HepG2 (cell line): ENCODE data around the gene PGAP1. TPM values are rescaled to one million over a fixed set of nuclear protein-coding genes. Genes with fewer than 3 reads are reported as not detected.
A peak's percentile ranks its signal among the peaks of the same experiment; 100 is the strongest.

Experiments
- ATAC-seq: fragments of 200-7000 bp; cut with Tn5 transposase; 3 replicates; pipeline ENCODE4 v1.9.1; 2020; ENCODE audit warnings: mild to moderate bottlenecking, moderate library complexity
- BruUV-seq: library from RNA; stranded (reverse); fragments of 400-500 nt; replicated peaks from 2 replicates; lab custom pipeline; 2021; lab: Mats Ljungman, UMichigan
- CTCF ChIA-PET: fragments of 300-600 bp; formaldehyde crosslinking; extraction: SDS; loops from one replicate; lab custom pipeline; 2021; ENCODE audit warnings: low total read pairs, inconsistent platforms, low intra/inter-chr PET ratio; lab: Yijun Ruan, JAX
- POLR2A ChIA-PET: fragments of 350-600 bp; sonication (Branson Sonifier 250); formaldehyde crosslinking; loops from one replicate; lab custom pipeline; 2020; ENCODE audit warnings: antibody characterized with exemption, inconsistent platforms; lab: Yijun Ruan, JAX
- DNase-seq: peaks from one replicate; pipeline ENCODE4 v3.0.0-alpha.2; 2015; ENCODE audit warnings: low spot score
- FAIRE-seq: peaks from 3 replicates; lab custom pipeline; 2011; peaks lifted over from hg19 to GRCh38; lab: Jason Lieb, UNC
- H2AFZ ChIP-seq: one replicate; pipeline ENCODE4 v1.6.1; 2011; ENCODE audit warnings: low read length, inconsistent platforms
- H3K27ac ChIP-seq: fragments of 300-600 bp; 3 replicates; pipeline ENCODE4 v1.8.0; 2011; ENCODE audit warnings: mixed run types, mild to moderate bottlenecking, mixed read lengths, low read length, inconsistent platforms; ENCODE audit not compliant: insufficient read depth; ENCODE audit errors: extremely low read length
- H3K27me3 ChIP-seq, 2 experiments: fragments of 200-600 bp in 1 of 2; 2 replicates in 1 of 2; 3 replicates in 1 of 2; pipeline versions ENCODE4 v1.6.0 to v1.8.0; 2011; ENCODE audit warnings: low read length in 2 of 2, mild to moderate bottlenecking in 2 of 2, moderate library complexity in 2 of 2, inconsistent platforms in 1 of 2; ENCODE audit not compliant: insufficient read depth in 2 of 2, control insufficient read depth in 1 of 2
- H3K36me3 ChIP-seq, 2 experiments: fragments of 200-600 bp in 1 of 2; replicated peaks in 1 of 2; 2 replicates in 1 of 2; 3 replicates in 1 of 2; pipeline versions ENCODE4 v1.5.1 to v1.8.0; 2011; ENCODE audit warnings: low read length in 2 of 2, inconsistent platforms in 1 of 2; ENCODE audit not compliant: insufficient read depth in 2 of 2, control insufficient read depth in 1 of 2
- H3K4me1 ChIP-seq: 2 replicates; pipeline ENCODE4 v1.5.1; 2012; ENCODE audit warnings: low read length, inconsistent platforms; ENCODE audit not compliant: insufficient read depth
- H3K4me2 ChIP-seq: 2 replicates; pipeline ENCODE4 v1.6.0; 2011; ENCODE audit warnings: low read depth, low read length, inconsistent platforms
- H3K4me3 ChIP-seq, 3 experiments: fragments of 200-600 bp in 1 of 3; sonication (generic), shearing (Covaris generic) in 1 of 3; replicated peaks in 1 of 3; 2 replicates each; pipeline ENCODE4 v1.5.1; 2011 to 2016; ENCODE audit warnings: low read length in 3 of 3, inconsistent platforms in 2 of 3, low read depth in 2 of 3, mild to moderate bottlenecking in 2 of 3, control low read depth in 1 of 3, mixed read lengths in 1 of 3; ENCODE audit not compliant: insufficient read depth in 1 of 3
- H3K79me2 ChIP-seq: one replicate; pipeline ENCODE4 v1.6.1; 2011; ENCODE audit warnings: low read length, inconsistent platforms; ENCODE audit not compliant: insufficient read depth
- H3K9ac ChIP-seq: 2 replicates; pipeline ENCODE4 v1.6.0; 2011; ENCODE audit warnings: mild to moderate bottlenecking, low read depth, low read length, inconsistent platforms; ENCODE audit not compliant: insufficient read depth
- H3K9me3 ChIP-seq: 2 replicates; pipeline ENCODE4 v1.5.1; 2012; ENCODE audit warnings: mild to moderate bottlenecking, low read length
- H4K20me1 ChIP-seq: 2 replicates; pipeline ENCODE4 v1.6.0; 2011; ENCODE audit warnings: inconsistent platforms, mild to moderate bottlenecking, low read length, moderate library complexity; ENCODE audit not compliant: insufficient read depth
- MATR3 ChIP-seq: sonication (generic); formaldehyde crosslinking; IDR thresholded peaks from 2 replicates; pipeline ENCODE4 v1.4.0; 2020; ENCODE audit warnings: missing genetic modification reagents
- RFXANK ChIP-seq: IDR thresholded peaks from 2 replicates; pipeline ENCODE4 v1.6.1; 2016
- SMYD3 ChIP-seq: sonication (generic); formaldehyde crosslinking; IDR thresholded peaks from 2 replicates; pipeline ENCODE4 v1.8.1; 2023; ENCODE audit warnings: mild to moderate bottlenecking, missing genetic modification reagents
- SNRNP70 ChIP-seq: fragments of 200-400 bp; formaldehyde crosslinking; IDR thresholded peaks from 2 replicates; pipeline ENCODE4 v1.6.1; 2017; ENCODE audit warnings: mild to moderate bottlenecking, low read depth, low read length, moderate library complexity
- TAF15 ChIP-seq: fragments of 200-400 bp; formaldehyde crosslinking; IDR thresholded peaks from one replicate; pipeline ENCODE4 v1.6.1; 2018; ENCODE audit warnings: mild to moderate bottlenecking, low read depth, low read length; ENCODE audit not compliant: poor library complexity, severe bottlenecking
- ZC3H4 ChIP-seq: sonication (generic); formaldehyde crosslinking; IDR thresholded peaks from 2 replicates; pipeline ENCODE4 v1.4.0; 2020; ENCODE audit warnings: missing genetic modification reagents, borderline replicate concordance
- ZFP37 ChIP-seq: sonication (generic); formaldehyde crosslinking; IDR thresholded peaks from 2 replicates; pipeline ENCODE4 v1.4.0; 2020; ENCODE audit warnings: missing genetic modification reagents, borderline replicate concordance
- ZKSCAN1 ChIP-seq: fragments of 150-350 bp; IDR thresholded peaks from 2 replicates; pipeline ENCODE4 v1.6.1; 2014; ENCODE audit warnings: low read length
- ZNF589 ChIP-seq: sonication (generic); formaldehyde crosslinking; conservative IDR thresholded peaks from 2 replicates; pipeline ENCODE4 v1.8.0; 2022; ENCODE audit warnings: mild to moderate bottlenecking, moderate library complexity, missing genetic modification reagents
- ZNF75D ChIP-seq: sonication (generic); formaldehyde crosslinking; IDR thresholded peaks from 2 replicates; pipeline ENCODE4 v1.8.1; 2023; ENCODE audit warnings: missing genetic modification reagents, mild to moderate bottlenecking, borderline replicate concordance
- ZNF788 ChIP-seq: sonication (generic); formaldehyde crosslinking; IDR thresholded peaks from 2 replicates; pipeline ENCODE4 v1.5.0; 2020; ENCODE audit warnings: mild to moderate bottlenecking, missing genetic modification reagents, borderline replicate concordance
- WGBS: methylation state at CpG from one replicate; pipeline ENCODE4 v1.1.6; 2017; ENCODE audit warnings: low lambda C conversion rate; 5-methylcytosine and 5-hydroxymethylcytosine counted together
- in situ Hi-C: cut with HindIII; loops from 2 replicates; pipeline ENCODE4 v1.10.0; 2017; ENCODE audit warnings: low pct_unique_long_range_greater_than_20kb; ENCODE audit not compliant: extremely low pct_ligation_motif_present
- intact Hi-C: fragments of 100-400 bp; cut with micrococcal nuclease; formaldehyde crosslinking; loops from one replicate; pipeline ENCODE4 v1.10.0; 2022; ENCODE audit not compliant: unreplicated experiment
- polyA plus RNA-seq, 8 experiments: library from polyadenylated mRNA; depleted of rRNA in 3 of 8; stranded (reverse) in 7 of 8; unstranded in 1 of 8; fragments of >200 nt; fragmentation: Illumina TruSeq in 4 of 8; extraction: Trizol in 4 of 8; gene quantifications; 2 replicates each; pipeline versions ENCODE4 v1.2.1 to v1.2.3, GENCODE V29; 2011 to 2016; ENCODE audit warnings: low read depth in 4 of 8, missing spikeins in 1 of 8, mixed read lengths in 1 of 8; ENCODE audit not compliant: insufficient read depth in 1 of 8
- total RNA-seq, 5 experiments: library from RNA; depleted of rRNA; stranded (reverse); fragments of >200 nt; fragmentation: Illumina TruSeq; extraction: Trizol; gene quantifications; 2 replicates each; pipeline ENCODE4 v1.2.3, GENCODE V29; 2016; ENCODE audit warnings: low read depth in 1 of 5
- TF ChIP-seq, protein P1 (sequence below): sonication (generic); formaldehyde crosslinking; IDR thresholded peaks from 2 replicates; pipeline ENCODE4 v1.8.1; 2023; ENCODE audit warnings: missing genetic modification reagents, inconsistent platforms, borderline replicate concordance
- TF ChIP-seq, protein P2 (sequence below): sonication (generic); formaldehyde crosslinking; IDR thresholded peaks from 2 replicates; pipeline ENCODE4 v1.5.1; 2020; ENCODE audit warnings: mild to moderate bottlenecking, missing genetic modification reagents, moderate library complexity

Gene PGAP1
- total and polyA plus RNA-seq, 2 of the 13 experiments (the other 11 are each of a cell fraction or from before 2014, with no cell fraction given): 4.1 to 6.4 TPM

DNA sequence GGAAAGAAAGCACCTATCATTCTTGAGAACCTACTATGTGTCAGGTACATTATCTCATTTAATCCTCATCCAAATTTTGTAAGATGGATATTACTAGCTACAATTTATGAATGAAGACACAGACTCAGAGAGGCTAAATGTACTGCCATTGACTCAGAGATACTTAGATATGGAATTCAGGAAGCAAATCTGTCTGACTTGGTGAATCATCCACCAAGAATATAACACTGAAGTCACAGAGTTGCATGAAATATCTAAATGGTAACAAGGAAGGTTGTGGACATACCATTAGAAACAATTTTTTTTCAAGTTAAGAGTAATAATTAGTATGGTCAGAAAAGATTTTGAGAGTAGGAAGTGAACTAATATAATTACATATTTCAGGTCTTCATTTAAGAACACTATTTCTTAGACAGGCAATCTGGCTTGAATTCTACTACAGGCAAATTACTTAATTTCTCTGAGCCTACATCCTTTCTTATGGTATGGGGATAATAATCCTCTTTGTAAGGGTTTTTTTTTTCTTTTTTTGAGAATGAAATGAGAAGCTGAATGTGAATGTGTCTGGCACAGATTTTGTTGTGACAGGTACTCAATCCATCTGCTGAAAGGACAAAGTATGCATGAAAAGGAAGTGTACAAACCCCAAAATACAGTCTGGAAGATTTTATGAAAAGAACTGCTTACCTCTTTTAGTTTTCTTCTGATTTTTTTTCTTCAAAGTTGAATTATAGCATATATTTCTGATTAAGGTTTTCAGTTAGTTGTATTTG is 102.6 kb downstream of the PGAP1 start:
- Histone ChIP-seq H3K9ac (no peak overlapping the region), H3K27ac (no peak overlapping the region), H4K20me1 (no peaks in the 10 kb centered on the region), H3K9me3 (peaks cover 6% of the 10 kb centered on the region; the same call in 1 of the 2 replicates), H2AFZ (no peak overlapping the region), H3K4me1 (peaks cover 13% of the 10 kb centered on the region), H3K27me3 (0 out of 5 replicates have a peak, but pooled peaks cover 0 to 3% of the 10 kb centered on the region in 2 experiments), H3K4me2 (no peak overlapping the region), H3K4me3 (no peak overlapping the region), H3K79me2 (no peaks in the 10 kb centered on the region), H3K36me3 (no peaks in the 10 kb centered on the region)
- intact Hi-C loops: no loop called here
- POLR2A ChIA-PET: interaction anchor here (1.2 kb wide), 1 partner anchor 25 kb away, joined by 3 read pairs; the partner anchor contains the start of gene GTF3C3
- CTCF ChIA-PET: no interaction called here
- no peak for ATAC-seq
- TF ChIP-seq ZKSCAN1: peak; percentile 68; the same call in 1 of the 2 replicates
- TF ChIP-seq, protein P1, sequence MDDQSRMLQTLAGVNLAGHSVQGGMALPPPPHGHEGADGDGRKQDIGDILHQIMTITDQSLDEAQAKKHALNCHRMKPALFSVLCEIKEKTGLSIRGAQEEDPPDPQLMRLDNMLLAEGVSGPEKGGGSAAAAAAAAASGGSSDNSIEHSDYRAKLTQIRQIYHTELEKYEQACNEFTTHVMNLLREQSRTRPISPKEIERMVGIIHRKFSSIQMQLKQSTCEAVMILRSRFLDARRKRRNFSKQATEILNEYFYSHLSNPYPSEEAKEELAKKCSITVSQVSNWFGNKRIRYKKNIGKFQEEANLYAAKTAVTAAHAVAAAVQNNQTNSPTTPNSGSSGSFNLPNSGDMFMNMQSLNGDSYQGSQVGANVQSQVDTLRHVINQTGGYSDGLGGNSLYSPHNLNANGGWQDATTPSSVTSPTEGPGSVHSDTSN (CRISPR knock-in tag): no peak
- no TSS peak for BruUV-seq
- in situ Hi-C loops: no loop called here
- no peak for FAIRE-seq
- DNase-seq: no peak

- WGBS: 4% methylated on average over 1 of the region's 1 CpG
- DNase-seq: no peak
- no peak for FAIRE-seq
- ChIA-PET POLR2A (no interaction called here), CTCF (no interaction called here)
- Histone ChIP-seq H3K4me2 (no peak overlapping the region), H3K9ac (no peak overlapping the region), H3K9me3 (peaks cover 12% of the 10 kb centered on the region), H2AFZ (no peak overlapping the region), H3K27me3 (peaks cover 0 to 4% of the 10 kb centered on the region in 2 experiments; a peak in 1 of 5 replicates), H3K4me1 (no peaks in the 10 kb centered on the region), H3K27ac (no peak overlapping the region), H3K4me3 (no peak overlapping the region), H3K79me2 (no peaks in the 10 kb centered on the region), H3K36me3 (no peaks in the 10 kb centered on the region), H4K20me1 (no peaks in the 10 kb centered on the region)
- intact Hi-C loops (no loop called here), in situ Hi-C loops (no loop called here)
- ATAC-seq: no peak
- no TSS peak for BruUV-seq
- TF ChIP-seq ZNF75D (no peak), ZNF589 (no peak), SNRNP70 (no peak), ZFP37 (CRISPR knock-in tag) (no peak), RFXANK (CRISPR knock-in tag) (no peak), ZC3H4 (CRISPR knock-in tag) (no peak), SMYD3 (no peak), ZNF788 (CRISPR knock-in tag) (no peak), TAF15 (no peak), MATR3 (CRISPR knock-in tag) (no peak)
- TF ChIP-seq, protein P2, sequence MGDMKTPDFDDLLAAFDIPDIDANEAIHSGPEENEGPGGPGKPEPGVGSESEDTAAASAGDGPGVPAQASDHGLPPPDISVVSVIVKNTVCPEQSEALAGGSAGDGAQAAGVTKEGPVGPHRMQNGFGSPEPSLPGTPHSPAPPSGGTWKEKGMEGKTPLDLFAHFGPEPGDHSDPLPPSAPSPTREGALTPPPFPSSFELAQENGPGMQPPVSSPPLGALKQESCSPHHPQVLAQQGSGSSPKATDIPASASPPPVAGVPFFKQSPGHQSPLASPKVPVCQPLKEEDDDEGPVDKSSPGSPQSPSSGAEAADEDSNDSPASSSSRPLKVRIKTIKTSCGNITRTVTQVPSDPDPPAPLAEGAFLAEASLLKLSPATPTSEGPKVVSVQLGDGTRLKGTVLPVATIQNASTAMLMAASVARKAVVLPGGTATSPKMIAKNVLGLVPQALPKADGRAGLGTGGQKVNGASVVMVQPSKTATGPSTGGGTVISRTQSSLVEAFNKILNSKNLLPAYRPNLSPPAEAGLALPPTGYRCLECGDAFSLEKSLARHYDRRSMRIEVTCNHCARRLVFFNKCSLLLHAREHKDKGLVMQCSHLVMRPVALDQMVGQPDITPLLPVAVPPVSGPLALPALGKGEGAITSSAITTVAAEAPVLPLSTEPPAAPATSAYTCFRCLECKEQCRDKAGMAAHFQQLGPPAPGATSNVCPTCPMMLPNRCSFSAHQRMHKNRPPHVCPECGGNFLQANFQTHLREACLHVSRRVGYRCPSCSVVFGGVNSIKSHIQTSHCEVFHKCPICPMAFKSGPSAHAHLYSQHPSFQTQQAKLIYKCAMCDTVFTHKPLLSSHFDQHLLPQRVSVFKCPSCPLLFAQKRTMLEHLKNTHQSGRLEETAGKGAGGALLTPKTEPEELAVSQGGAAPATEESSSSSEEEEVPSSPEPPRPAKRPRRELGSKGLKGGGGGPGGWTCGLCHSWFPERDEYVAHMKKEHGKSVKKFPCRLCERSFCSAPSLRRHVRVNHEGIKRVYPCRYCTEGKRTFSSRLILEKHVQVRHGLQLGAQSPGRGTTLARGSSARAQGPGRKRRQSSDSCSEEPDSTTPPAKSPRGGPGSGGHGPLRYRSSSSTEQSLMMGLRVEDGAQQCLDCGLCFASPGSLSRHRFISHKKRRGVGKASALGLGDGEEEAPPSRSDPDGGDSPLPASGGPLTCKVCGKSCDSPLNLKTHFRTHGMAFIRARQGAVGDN (CRISPR knock-in tag): no peak
These were observed 105.3 kb downstream of the PGAP1 start for GRCh38 chr2:196821195-196821594.
